HepG2 (cell line): ENCODE results near the gene FBN2. TPM values are rescaled to one million over a fixed set of nuclear protein-coding genes. Genes with fewer than 3 reads are reported as not detected.

Experiments
- ATAC-seq: fragments of 200-7000 bp; cut with Tn5 transposase; 3 replicates; pipeline ENCODE4 v1.9.1; 2020; ENCODE audit warnings: mild to moderate bottlenecking, moderate library complexity
- BruUV-seq: library from RNA; stranded (reverse); fragments of 400-500 nt; replicated peaks from 2 replicates; lab custom pipeline; 2021; lab: Mats Ljungman, UMichigan
- CTCF ChIA-PET: fragments of 300-600 bp; formaldehyde crosslinking; extraction: SDS; loops from one replicate; lab custom pipeline; 2021; ENCODE audit warnings: low total read pairs, inconsistent platforms, low intra/inter-chr PET ratio; lab: Yijun Ruan, JAX
- POLR2A ChIA-PET: fragments of 350-600 bp; sonication (Branson Sonifier 250); formaldehyde crosslinking; loops from one replicate; lab custom pipeline; 2020; ENCODE audit warnings: antibody characterized with exemption, inconsistent platforms; lab: Yijun Ruan, JAX
- DNase-seq: peaks from one replicate; pipeline ENCODE4 v3.0.0-alpha.2; 2015; ENCODE audit warnings: low spot score
- FAIRE-seq: peaks from 3 replicates; lab custom pipeline; 2011; peaks lifted over from hg19 to GRCh38; lab: Jason Lieb, UNC
- H2AFZ ChIP-seq: one replicate; pipeline ENCODE4 v1.6.1; 2011; ENCODE audit warnings: low read length, inconsistent platforms
- H3K27ac ChIP-seq: fragments of 300-600 bp; 3 replicates; pipeline ENCODE4 v1.8.0; 2011; ENCODE audit warnings: mixed run types, mild to moderate bottlenecking, mixed read lengths, low read length, inconsistent platforms; ENCODE audit not compliant: insufficient read depth; ENCODE audit errors: extremely low read length
- H3K27me3 ChIP-seq, 2 experiments: fragments of 200-600 bp in 1 of 2; 2 replicates in 1 of 2; 3 replicates in 1 of 2; pipeline versions ENCODE4 v1.6.0 to v1.8.0; 2011; ENCODE audit warnings: low read length in 2 of 2, mild to moderate bottlenecking in 2 of 2, moderate library complexity in 2 of 2, inconsistent platforms in 1 of 2; ENCODE audit not compliant: insufficient read depth in 2 of 2, control insufficient read depth in 1 of 2
- H3K36me3 ChIP-seq, 2 experiments: fragments of 200-600 bp in 1 of 2; replicated peaks in 1 of 2; 2 replicates in 1 of 2; 3 replicates in 1 of 2; pipeline versions ENCODE4 v1.5.1 to v1.8.0; 2011; ENCODE audit warnings: low read length in 2 of 2, inconsistent platforms in 1 of 2; ENCODE audit not compliant: insufficient read depth in 2 of 2, control insufficient read depth in 1 of 2
- H3K4me1 ChIP-seq: 2 replicates; pipeline ENCODE4 v1.5.1; 2012; ENCODE audit warnings: low read length, inconsistent platforms; ENCODE audit not compliant: insufficient read depth
- H3K4me2 ChIP-seq: 2 replicates; pipeline ENCODE4 v1.6.0; 2011; ENCODE audit warnings: low read depth, low read length, inconsistent platforms
- H3K4me3 ChIP-seq, 3 experiments: fragments of 200-600 bp in 1 of 3; sonication (generic), shearing (Covaris generic) in 1 of 3; replicated peaks in 1 of 3; 2 replicates each; pipeline ENCODE4 v1.5.1; 2011 to 2016; ENCODE audit warnings: low read length in 3 of 3, inconsistent platforms in 2 of 3, low read depth in 2 of 3, mild to moderate bottlenecking in 2 of 3, control low read depth in 1 of 3, mixed read lengths in 1 of 3; ENCODE audit not compliant: insufficient read depth in 1 of 3
- H3K79me2 ChIP-seq: one replicate; pipeline ENCODE4 v1.6.1; 2011; ENCODE audit warnings: low read length, inconsistent platforms; ENCODE audit not compliant: insufficient read depth
- H3K9ac ChIP-seq: 2 replicates; pipeline ENCODE4 v1.6.0; 2011; ENCODE audit warnings: mild to moderate bottlenecking, low read depth, low read length, inconsistent platforms; ENCODE audit not compliant: insufficient read depth
- H3K9me3 ChIP-seq: 2 replicates; pipeline ENCODE4 v1.5.1; 2012; ENCODE audit warnings: mild to moderate bottlenecking, low read length
- H4K20me1 ChIP-seq: 2 replicates; pipeline ENCODE4 v1.6.0; 2011; ENCODE audit warnings: inconsistent platforms, mild to moderate bottlenecking, low read length, moderate library complexity; ENCODE audit not compliant: insufficient read depth
- ARNTL ChIP-seq: sonication (generic); formaldehyde crosslinking; IDR thresholded peaks from 2 replicates; pipeline ENCODE4 v1.4.0; 2020; ENCODE audit warnings: mild to moderate bottlenecking, missing genetic modification reagents
- GTF2F1 ChIP-seq: fragments of 150-350 bp; IDR thresholded peaks from 2 replicates; pipeline ENCODE4 v1.6.1; 2014; ENCODE audit warnings: low read length
- HOXA5 ChIP-seq: sonication (generic); formaldehyde crosslinking; IDR thresholded peaks from 2 replicates; pipeline ENCODE4 v1.4.0; 2020; ENCODE audit warnings: missing genetic modification reagents
- IRF2 ChIP-seq: IDR thresholded peaks from 2 replicates; pipeline ENCODE4 v1.6.1; 2018; ENCODE audit warnings: missing genetic modification reagents, missing compliant biosample characterization
- LCORL ChIP-seq, 2 experiments: fragments of 450-650 bp in 1 of 2; sonication (generic) in 1 of 2; formaldehyde crosslinking in 1 of 2; IDR thresholded peaks; 2 replicates each; pipeline versions ENCODE4 v1.5.0 to v1.6.1; 2017 to 2020; ENCODE audit warnings: antibody characterized with exemption in 1 of 2, missing genetic modification reagents in 1 of 2
- MTERF4 ChIP-seq: sonication (generic); formaldehyde crosslinking; IDR thresholded peaks from 2 replicates; pipeline ENCODE4 v1.8.0; 2023; ENCODE audit warnings: mild to moderate bottlenecking, missing genetic modification reagents
- NCOA5 ChIP-seq: sonication (generic); formaldehyde crosslinking; IDR thresholded peaks from 2 replicates; pipeline ENCODE4 v1.4.0; 2020; ENCODE audit warnings: missing genetic modification reagents
- NR2F6 ChIP-seq, 2 experiments: IDR thresholded peaks; 2 replicates each; pipeline ENCODE4 v1.6.1; 2016; ENCODE audit warnings: antibody characterized with exemption in 1 of 2, mild to moderate bottlenecking in 1 of 2
- PAF1 ChIP-seq: IDR thresholded peaks from 2 replicates; pipeline ENCODE4 v1.6.1; 2016; ENCODE audit warnings: missing genetic modification reagents, missing compliant biosample characterization
- PHF8 ChIP-seq: sonication (generic); formaldehyde crosslinking; IDR thresholded peaks from 2 replicates; pipeline ENCODE4 v1.5.0; 2020; ENCODE audit warnings: missing genetic modification reagents
- PRPF4 ChIP-seq: fragments of 200-400 bp; formaldehyde crosslinking; IDR thresholded peaks from 2 replicates; pipeline ENCODE4 v1.6.1; 2016; ENCODE audit warnings: low read length, low read depth; ENCODE audit not compliant: poor library complexity, severe bottlenecking
- RELA ChIP-seq: sonication (generic); formaldehyde crosslinking; IDR thresholded peaks from 2 replicates; pipeline ENCODE4 v1.4.0; 2020; ENCODE audit warnings: missing genetic modification reagents
- SNAPC2 ChIP-seq: sonication (generic); formaldehyde crosslinking; IDR thresholded peaks from 2 replicates; pipeline ENCODE4 v1.8.1; 2022; ENCODE audit warnings: mild to moderate bottlenecking, missing genetic modification reagents
- SOX13 ChIP-seq, 3 experiments: fragments of 450-650 bp in 1 of 3; sonication (generic) in 1 of 3; formaldehyde crosslinking in 1 of 3; IDR thresholded peaks in 2 of 3; conservative IDR thresholded peaks in 1 of 3; 2 replicates each; pipeline versions ENCODE4 v1.5.0 to v1.6.1; 2016 to 2020; ENCODE audit warnings: antibody characterized with exemption in 1 of 3, mild to moderate bottlenecking in 1 of 3, missing compliant biosample characterization in 1 of 3, missing genetic modification reagents in 1 of 3, moderate library complexity in 1 of 3
- ZNF7 ChIP-seq: IDR thresholded peaks from 2 replicates; pipeline ENCODE4 v1.6.1; 2016; ENCODE audit warnings: missing biosample characterization, missing genetic modification reagents
- in situ Hi-C: cut with HindIII; loops from 2 replicates; pipeline ENCODE4 v1.10.0; 2017; ENCODE audit warnings: low pct_unique_long_range_greater_than_20kb; ENCODE audit not compliant: extremely low pct_ligation_motif_present
- intact Hi-C: fragments of 100-400 bp; cut with micrococcal nuclease; formaldehyde crosslinking; loops from one replicate; pipeline ENCODE4 v1.10.0; 2022; ENCODE audit not compliant: unreplicated experiment
- polyA plus RNA-seq, 8 experiments: library from polyadenylated mRNA; depleted of rRNA in 3 of 8; stranded (reverse) in 7 of 8; unstranded in 1 of 8; fragments of >200 nt; fragmentation: Illumina TruSeq in 4 of 8; extraction: Trizol in 4 of 8; gene quantifications; 2 replicates each; pipeline versions ENCODE4 v1.2.1 to v1.2.3, GENCODE V29; 2011 to 2016; ENCODE audit warnings: low read depth in 4 of 8, missing spikeins in 1 of 8, mixed read lengths in 1 of 8; ENCODE audit not compliant: insufficient read depth in 1 of 8
- total RNA-seq, 5 experiments: library from RNA; depleted of rRNA; stranded (reverse); fragments of >200 nt; fragmentation: Illumina TruSeq; extraction: Trizol; gene quantifications; 2 replicates each; pipeline ENCODE4 v1.2.3, GENCODE V29; 2016; ENCODE audit warnings: low read depth in 1 of 5
- TF ChIP-seq, protein P1 (sequence below): sonication (generic); formaldehyde crosslinking; IDR thresholded peaks from 2 replicates; pipeline ENCODE4 v1.4.0; 2020; ENCODE audit warnings: missing genetic modification reagents, borderline replicate concordance
- TF ChIP-seq, protein P2 (sequence below): sonication (generic); formaldehyde crosslinking; IDR thresholded peaks from 2 replicates; pipeline ENCODE4 v1.4.0; 2020; ENCODE audit warnings: mild to moderate bottlenecking, missing genetic modification reagents

The FBN2 gene
- total and polyA plus RNA-seq, 2 of the 13 experiments (the other 11 are each of a cell fraction or from before 2014, with no cell fraction given) = not detected

- ATAC-seq (no peak), FAIRE-seq (no peak), DNase-seq (no peak)
- ChIA-PET CTCF (no interaction called here), POLR2A (no interaction called here)
- H2AFZ ChIP-seq = no peak overlapping the region
- H3K9me3 ChIP-seq = no peaks in the 10 kb centered on the region
- no TSS peak for BruUV-seq
- no peaks in the 10 kb centered on the region for H3K36me3 ChIP-seq
- H3K79me2 ChIP-seq = no peaks in the 10 kb centered on the region
- H3K4me1 ChIP-seq = peaks cover 14% of the 10 kb centered on the region
- no peak overlapping the region for H3K4me2 ChIP-seq
- TF ChIP-seq GTF2F1 = no peak
- TF ChIP-seq PRPF4 = no peak
- no peak for TF ChIP-seq SOX13 (IDR thresholded peaks at IDR 0.05)
- no peak for TF ChIP-seq SOX13 (CRISPR knock-in tag; conservative IDR thresholded peaks at IDR 0.05 in 1 of 2, IDR thresholded peaks at IDR 0.05 in 1 of 2)
- no peak for TF ChIP-seq NCOA5 (CRISPR knock-in tag)
- TF ChIP-seq PAF1 (CRISPR knock-in tag) = no peak
- TF ChIP-seq LCORL (IDR thresholded peaks at IDR 0.05) = no peak
- no peak for TF ChIP-seq LCORL (CRISPR knock-in tag; IDR thresholded peaks at IDR 0.05)
- TF ChIP-seq, protein P1, sequence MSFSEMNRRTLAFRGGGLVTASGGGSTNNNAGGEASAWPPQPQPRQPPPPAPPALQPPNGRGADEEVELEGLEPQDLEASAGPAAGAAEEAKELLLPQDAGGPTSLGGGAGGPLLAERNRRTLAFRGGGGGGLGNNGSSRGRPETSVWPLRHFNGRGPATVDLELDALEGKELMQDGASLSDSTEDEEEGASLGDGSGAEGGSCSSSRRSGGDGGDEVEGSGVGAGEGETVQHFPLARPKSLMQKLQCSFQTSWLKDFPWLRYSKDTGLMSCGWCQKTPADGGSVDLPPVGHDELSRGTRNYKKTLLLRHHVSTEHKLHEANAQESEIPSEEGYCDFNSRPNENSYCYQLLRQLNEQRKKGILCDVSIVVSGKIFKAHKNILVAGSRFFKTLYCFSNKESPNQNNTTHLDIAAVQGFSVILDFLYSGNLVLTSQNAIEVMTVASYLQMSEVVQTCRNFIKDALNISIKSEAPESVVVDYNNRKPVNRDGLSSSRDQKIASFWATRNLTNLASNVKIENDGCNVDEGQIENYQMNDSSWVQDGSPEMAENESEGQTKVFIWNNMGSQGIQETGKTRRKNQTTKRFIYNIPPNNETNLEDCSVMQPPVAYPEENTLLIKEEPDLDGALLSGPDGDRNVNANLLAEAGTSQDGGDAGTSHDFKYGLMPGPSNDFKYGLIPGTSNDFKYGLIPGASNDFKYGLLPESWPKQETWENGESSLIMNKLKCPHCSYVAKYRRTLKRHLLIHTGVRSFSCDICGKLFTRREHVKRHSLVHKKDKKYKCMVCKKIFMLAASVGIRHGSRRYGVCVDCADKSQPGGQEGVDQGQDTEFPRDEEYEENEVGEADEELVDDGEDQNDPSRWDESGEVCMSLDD = no peak
- TF ChIP-seq ZNF7 (CRISPR knock-in tag) = no peak
- TF ChIP-seq MTERF4 (CRISPR knock-in tag) = no peak
- no peak for TF ChIP-seq NR2F6 (IDR thresholded peaks at IDR 0.05)
- no peak for TF ChIP-seq NR2F6 (CRISPR knock-in tag; IDR thresholded peaks at IDR 0.05)
- no peak for TF ChIP-seq RELA (CRISPR knock-in tag)
- TF ChIP-seq SNAPC2 (CRISPR knock-in tag) = no peak
- TF ChIP-seq HOXA5 = no peak
- no peak for TF ChIP-seq IRF2 (CRISPR knock-in tag)
- TF ChIP-seq, protein P2, sequence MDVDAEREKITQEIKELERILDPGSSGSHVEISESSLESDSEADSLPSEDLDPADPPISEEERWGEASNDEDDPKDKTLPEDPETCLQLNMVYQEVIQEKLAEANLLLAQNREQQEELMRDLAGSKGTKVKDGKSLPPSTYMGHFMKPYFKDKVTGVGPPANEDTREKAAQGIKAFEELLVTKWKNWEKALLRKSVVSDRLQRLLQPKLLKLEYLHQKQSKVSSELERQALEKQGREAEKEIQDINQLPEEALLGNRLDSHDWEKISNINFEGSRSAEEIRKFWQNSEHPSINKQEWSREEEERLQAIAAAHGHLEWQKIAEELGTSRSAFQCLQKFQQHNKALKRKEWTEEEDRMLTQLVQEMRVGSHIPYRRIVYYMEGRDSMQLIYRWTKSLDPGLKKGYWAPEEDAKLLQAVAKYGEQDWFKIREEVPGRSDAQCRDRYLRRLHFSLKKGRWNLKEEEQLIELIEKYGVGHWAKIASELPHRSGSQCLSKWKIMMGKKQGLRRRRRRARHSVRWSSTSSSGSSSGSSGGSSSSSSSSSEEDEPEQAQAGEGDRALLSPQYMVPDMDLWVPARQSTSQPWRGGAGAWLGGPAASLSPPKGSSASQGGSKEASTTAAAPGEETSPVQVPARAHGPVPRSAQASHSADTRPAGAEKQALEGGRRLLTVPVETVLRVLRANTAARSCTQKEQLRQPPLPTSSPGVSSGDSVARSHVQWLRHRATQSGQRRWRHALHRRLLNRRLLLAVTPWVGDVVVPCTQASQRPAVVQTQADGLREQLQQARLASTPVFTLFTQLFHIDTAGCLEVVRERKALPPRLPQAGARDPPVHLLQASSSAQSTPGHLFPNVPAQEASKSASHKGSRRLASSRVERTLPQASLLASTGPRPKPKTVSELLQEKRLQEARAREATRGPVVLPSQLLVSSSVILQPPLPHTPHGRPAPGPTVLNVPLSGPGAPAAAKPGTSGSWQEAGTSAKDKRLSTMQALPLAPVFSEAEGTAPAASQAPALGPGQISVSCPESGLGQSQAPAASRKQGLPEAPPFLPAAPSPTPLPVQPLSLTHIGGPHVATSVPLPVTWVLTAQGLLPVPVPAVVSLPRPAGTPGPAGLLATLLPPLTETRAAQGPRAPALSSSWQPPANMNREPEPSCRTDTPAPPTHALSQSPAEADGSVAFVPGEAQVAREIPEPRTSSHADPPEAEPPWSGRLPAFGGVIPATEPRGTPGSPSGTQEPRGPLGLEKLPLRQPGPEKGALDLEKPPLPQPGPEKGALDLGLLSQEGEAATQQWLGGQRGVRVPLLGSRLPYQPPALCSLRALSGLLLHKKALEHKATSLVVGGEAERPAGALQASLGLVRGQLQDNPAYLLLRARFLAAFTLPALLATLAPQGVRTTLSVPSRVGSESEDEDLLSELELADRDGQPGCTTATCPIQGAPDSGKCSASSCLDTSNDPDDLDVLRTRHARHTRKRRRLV (CRISPR knock-in tag) = no peak
- no peak for TF ChIP-seq PHF8 (CRISPR knock-in tag)
- no peak for TF ChIP-seq ARNTL (CRISPR knock-in tag)
- H3K4me3 ChIP-seq = no peak overlapping the region
- in situ Hi-C loops = loop anchor here (10.0 to 25.0 kb wide), 3 partner anchors 454 to 904 kb away; no protein-coding TSS in a partner anchor
- no peak overlapping the region for H3K9ac ChIP-seq
- intact Hi-C loops = no loop called here
- H3K27ac ChIP-seq = no peak overlapping the region
- no peaks in the 10 kb centered on the region for H4K20me1 ChIP-seq
- no peaks in the 10 kb centered on the region; a peak in 1 of 5 replicates for H3K27me3 ChIP-seq
Measured at GRCh38 chr5:128208436-128208835, 329.6 kb downstream of the FBN2 start.
